ENCODE results near the gene KLRC3. TPM values are rescaled to one million over a fixed set of nuclear protein-coding genes. Genes with fewer than 3 reads are reported as not detected.
"Not testable (repeated sequence)": the region's sequence is repeated elsewhere in the genome, so short reads cannot be mapped to it uniquely, and the experiment has no call there.

KLRC3 gene
- polyA plus RNA-seq, 4 donors, result 0.10 TPM; not detected in 3

DNA sequence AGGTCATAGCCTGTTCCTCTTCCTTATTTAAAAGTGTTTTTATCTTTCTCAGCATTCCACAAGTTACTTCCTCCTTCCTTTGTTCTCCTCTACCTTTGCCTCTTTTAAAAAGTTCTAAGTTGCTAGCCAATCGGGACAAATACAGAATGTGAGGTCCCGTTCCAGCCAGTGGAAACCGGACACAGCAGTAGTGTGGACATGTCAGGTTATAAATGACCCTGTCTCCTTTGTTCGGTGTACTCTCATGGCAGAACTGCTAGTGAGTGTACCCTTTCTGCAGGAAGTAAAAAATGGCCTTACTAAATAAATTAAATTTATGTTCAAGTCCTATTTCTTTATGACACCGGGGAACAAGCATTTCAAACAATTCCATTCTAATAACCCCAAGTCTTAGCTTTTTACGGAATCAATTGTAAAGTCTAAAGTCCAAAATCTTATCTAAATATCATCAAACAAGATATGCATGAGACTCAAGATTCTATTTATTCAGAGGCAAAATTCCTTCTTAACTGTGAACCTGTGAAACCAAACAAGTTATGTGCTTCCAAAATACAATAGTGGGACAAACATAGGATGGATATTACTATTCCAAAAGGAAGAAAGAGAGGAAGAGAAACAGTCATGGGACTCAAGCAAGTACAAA lies 48.4 kb downstream of the KLRC3 start:
- DNase-seq (ENCODE audit: low read depth in 4 of 4, low spot score in 3 of 4), result not testable (repeated sequence)

- DNase-seq (ENCODE audit: low read depth in 4 of 4, low spot score in 3 of 4), result no peak
Measured at GRCh38 chr12:10369557-10370415, 50.6 kb downstream of the KLRC3 start.

DNA sequence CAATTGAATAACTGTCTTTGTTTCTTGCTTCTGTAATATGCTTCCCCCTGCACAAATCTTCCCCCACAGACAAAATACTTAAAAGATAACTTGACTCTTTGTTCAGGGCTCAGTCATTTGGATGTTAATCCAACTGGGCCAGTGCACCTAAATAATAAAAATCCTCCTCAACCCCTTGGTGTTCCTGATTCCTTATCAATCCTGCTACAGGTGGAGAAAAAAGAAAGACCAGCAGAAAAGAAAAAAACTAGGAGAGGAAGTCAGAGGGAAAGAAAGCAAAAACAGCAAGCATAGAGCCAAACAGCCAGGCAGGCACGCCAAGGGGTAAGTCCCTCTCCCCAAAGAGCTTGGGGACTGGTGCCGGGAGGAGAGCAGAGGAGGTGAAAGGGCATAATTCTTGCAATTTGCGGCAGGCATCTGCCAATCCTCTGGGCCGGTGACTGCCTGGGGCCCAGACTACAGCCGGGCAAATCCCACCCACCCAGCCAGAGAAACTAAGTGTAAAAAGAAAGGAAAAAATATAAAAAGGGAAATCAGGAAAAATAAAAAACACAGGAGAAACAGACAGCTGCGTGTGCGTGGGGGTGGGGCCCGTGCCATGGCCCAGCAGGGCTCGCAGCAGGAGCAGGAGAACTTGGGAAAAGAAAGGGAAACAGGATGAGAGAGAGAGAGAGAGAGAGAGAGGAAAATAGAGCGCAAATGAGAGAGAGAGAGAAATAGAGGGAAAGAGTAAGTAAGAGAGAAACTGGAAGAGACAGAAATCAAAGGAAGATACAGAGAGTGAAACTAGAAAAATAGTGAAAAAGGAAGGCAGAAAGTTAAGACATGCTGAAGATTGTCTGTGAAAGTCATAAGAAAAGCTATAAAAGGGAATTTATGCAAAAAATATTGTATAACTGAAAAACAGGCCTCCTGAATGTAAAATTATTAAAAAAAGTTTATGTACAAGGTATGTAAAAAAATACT lies 51.9 kb downstream of the KLRC3 start:
- DNase-seq (ENCODE audit: low read depth in 4 of 4, low spot score in 3 of 4), result no peak

- not testable (repeated sequence) for DNase-seq (ENCODE audit: low read depth in 4 of 4, low spot score in 3 of 4)
Measured at GRCh38 chr12:10367714-10368113, 52.7 kb downstream of the KLRC3 start.

- DNase-seq (ENCODE audit: low read depth in 4 of 4, low spot score in 3 of 4), result no peak
Measured at GRCh38 chr12:10366875-10367274, 53.5 kb downstream of the KLRC3 start.

- no peak for DNase-seq (ENCODE audit: low read depth in 4 of 4, low spot score in 3 of 4)
Measured at GRCh38 chr12:10365696-10366405, 54.5 kb downstream of the KLRC3 start.

DNA sequence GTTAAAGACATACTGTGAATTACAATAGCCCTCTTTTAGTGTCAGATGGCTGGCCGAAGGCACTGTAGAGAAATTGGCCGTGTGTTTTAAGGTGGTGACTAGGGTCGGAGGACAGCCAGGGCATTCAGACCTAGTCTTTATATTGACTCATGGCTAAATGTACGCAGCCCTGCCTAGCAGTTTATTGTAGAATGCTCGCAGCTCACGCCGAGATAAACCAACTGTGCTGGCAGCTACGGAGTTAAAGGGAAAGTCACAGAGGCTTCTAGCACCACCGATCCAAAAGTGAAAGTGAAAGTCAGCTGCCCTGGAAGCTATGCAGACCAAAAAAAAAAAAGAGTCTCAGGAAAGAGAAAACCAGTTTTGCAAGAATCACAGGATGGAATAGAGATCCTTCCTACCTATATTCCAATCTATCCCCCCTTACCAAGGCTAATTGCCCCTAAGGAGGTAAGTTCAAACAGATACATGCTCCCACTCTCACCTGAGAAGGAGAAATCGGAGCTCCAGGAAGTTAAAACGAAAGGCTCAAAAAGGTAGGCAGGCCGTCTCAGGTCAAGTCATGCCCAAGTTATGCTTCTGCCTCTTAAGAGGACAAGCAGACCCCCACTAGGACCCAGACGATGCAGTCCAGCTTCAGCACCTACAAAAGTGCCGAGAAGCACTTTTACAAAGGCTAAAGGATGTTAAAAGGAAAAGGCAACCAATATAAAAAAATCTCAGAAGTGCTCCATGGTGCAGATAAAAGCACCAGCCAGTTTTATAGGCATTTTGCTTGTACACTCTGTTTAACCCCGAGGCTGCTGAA lies 55.4 kb downstream of the KLRC3 start:
- peak; percentile 81 to 87 (median 85) for DNase-seq (ENCODE audit: low read depth in 4 of 4, low spot score in 3 of 4)

- peak in 2 of 4 donors; percentile 52 to 61 for DNase-seq (ENCODE audit: low read depth in 4 of 4, low spot score in 3 of 4)
Measured at GRCh38 chr12:10363914-10364814, 56.2 kb downstream of the KLRC3 start.

- no peak for DNase-seq (ENCODE audit: low read depth in 4 of 4, low spot score in 3 of 4)
Measured at GRCh38 chr12:10363658-10363913, 56.8 kb downstream of the KLRC3 start.

DNA sequence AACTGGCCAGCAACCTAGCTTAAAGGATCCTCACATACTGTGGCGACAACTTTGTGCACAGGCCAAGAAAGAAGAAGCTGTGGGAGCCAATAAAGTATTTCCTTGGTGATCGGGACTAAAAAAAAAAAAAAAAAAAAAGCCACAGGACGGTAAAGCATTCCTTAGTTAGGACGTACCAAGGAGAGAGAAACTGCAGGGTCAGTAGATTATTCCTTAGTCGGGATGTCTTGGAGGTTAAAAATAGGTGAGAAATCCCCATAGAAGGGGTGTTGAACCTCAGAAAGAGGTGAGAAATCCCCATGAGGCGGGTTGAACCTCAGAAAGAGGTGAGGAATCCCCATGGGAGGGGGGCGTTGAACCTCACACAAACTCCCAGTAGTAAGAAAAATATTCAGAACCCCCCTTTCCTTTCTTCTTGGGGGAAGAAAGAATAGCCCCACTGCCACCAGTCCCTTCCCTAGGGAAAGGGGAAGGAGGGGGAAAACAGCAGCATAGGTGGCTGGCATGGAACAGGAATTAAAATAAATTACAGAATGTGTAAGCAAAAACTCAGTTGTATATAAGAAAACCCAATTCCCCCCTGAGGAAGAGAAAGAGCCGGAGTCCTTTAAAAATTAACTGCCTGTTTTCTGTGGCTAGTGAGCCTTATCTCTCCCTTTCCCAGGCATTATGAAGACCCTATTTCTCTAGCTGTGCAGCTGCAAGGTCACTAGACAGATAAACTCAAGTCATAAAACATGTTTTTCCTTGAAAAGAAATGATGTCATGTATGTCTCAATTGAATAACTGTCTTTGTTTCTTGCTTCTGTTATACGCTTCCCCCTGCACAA lies 57.4 kb downstream of the KLRC3 start:
- DNase-seq (ENCODE audit: low read depth in 4 of 4, low spot score in 3 of 4), result no peak

GRCh38 chr12:10362325-10362724 lies 58.1 kb downstream of the KLRC3 start:
- DNase-seq (ENCODE audit: low read depth in 4 of 4, low spot score in 3 of 4), result no peak

Other genes starting within 250 kb of the KLRC3 start
- gene OLR1, start 248.5 kb downstream of the KLRC3 start, polyA plus RNA-seq (ENCODE audit: insufficient read length in 4 of 4), result 1 to 10 TPM; 1.2 to 1.8 (median 1.3) TPM
- gene TMEM52B, start 241.6 kb downstream of the KLRC3 start, polyA plus RNA-seq (ENCODE audit: insufficient read length in 4 of 4), result 100 to 1,000 TPM; 154 to 185 (median 175) TPM
- 10 to 100 TPM; 71.8 to 85.3 (median 77.1) TPM for gene GABARAPL1, start 207.7 kb downstream of the KLRC3 start, polyA plus RNA-seq (ENCODE audit: insufficient read length in 4 of 4)
- 1 to 10 TPM in 1 of 4 donors, under 1 TPM in 3; 0.22 to 1.2 (median 0.59) TPM for gene KLRD1, start 112.7 kb downstream of the KLRC3 start, polyA plus RNA-seq (ENCODE audit: insufficient read length in 4 of 4)
- gene KLRK1, start 30.6 kb downstream of the KLRC3 start, polyA plus RNA-seq (ENCODE audit: insufficient read length in 4 of 4), result 1 to 10 TPM in 1 of 4 donors, under 1 TPM in 3; 0.42 to 1.2 (median 0.61) TPM
- gene KLRC4, start 10.8 kb downstream of the KLRC3 start, polyA plus RNA-seq (ENCODE audit: insufficient read length in 4 of 4), result under 1 TPM in 2 of 4 donors, not detected in 2; 0.06 to 0.21 TPM
- gene KLRC2, start 15.4 kb upstream of the KLRC3 start, polyA plus RNA-seq (ENCODE audit: insufficient read length in 4 of 4), result not detected
- 1 to 10 TPM in 1 of 4 donors, under 1 TPM in 3; 0.38 to 1.4 (median 0.67) TPM for gene KLRC1, start 32.8 kb upstream of the KLRC3 start, polyA plus RNA-seq (ENCODE audit: insufficient read length in 4 of 4)
- 10 to 100 TPM in 1 of 4 donors, 1 to 10 TPM in 3; 1.5 to 11.5 (median 5.7) TPM for gene EIF2S3B, start 85.3 kb upstream of the KLRC3 start, polyA plus RNA-seq (ENCODE audit: insufficient read length in 4 of 4)
- gene MAGOHB, start 193.0 kb upstream of the KLRC3 start, polyA plus RNA-seq (ENCODE audit: insufficient read length in 4 of 4), result 10 to 100 TPM; 36.7 to 48.8 (median 44.0) TPM

All from right renal pelvis (tissue), 4 donors.